ENCODE measurements around the gene TTR.

TTR gene

DNA sequence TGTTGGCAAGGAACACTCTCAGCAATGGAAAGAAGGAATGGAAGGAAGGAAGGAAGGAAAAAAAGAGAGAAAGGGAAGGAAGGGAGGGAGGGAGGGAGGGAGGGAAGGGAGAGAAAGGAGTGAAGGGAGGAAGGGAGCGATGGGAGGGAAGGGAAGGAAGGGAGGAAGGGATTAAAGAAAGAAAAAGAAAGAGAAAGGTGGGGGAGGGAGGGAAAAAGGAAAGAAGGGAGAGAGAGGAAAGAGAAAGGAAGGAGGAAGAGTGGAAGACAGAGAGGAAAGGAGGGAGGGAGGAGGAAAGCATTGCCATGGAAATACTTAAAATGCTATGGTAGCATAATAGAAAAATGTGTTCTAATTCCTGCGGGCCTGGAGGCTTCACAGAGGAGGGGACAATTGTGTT lies 22.4 kb downstream of the TTR start:
- TF ChIP-seq POLR2A (IDR thresholded peaks at IDR 0.05; ENCODE audit: low read depth, low read length) = no peak
- no peak for FAIRE-seq
- no peak for DNase-seq (ENCODE audit: insufficient read length, low spot score)

DNA sequence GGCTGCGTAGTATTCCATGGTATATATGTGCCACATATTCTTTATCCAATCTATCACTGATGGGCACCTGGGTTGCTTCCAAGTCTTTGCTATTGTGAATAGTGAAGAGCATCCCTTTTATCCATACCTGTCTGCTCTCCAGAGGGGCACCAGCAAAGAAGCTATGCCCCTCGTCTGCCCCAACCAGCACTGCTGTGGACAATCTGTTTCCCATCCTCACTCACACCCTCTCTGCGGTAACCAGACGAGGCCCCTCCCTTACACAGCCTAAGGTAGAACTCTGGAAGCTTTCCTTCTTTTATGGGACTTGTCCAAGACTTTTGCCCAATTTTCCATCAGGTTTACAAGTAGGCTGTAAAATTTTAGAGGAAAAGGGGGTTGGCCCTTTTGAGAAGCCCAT lies 24.9 kb downstream of the TTR start:
- no peak for TF ChIP-seq POLR2A (IDR thresholded peaks at IDR 0.05; ENCODE audit: low read depth, low read length)
- no peak for FAIRE-seq
- DNase-seq (ENCODE audit: insufficient read length, low spot score) = no peak

GRCh38 chr18:31617031-31617717 lies 25.5 kb downstream of the TTR start:
- no peak for TF ChIP-seq POLR2A (IDR thresholded peaks at IDR 0.05; ENCODE audit: low read depth, low read length)
- no peak for DNase-seq (ENCODE audit: insufficient read length, low spot score)
- no peak for FAIRE-seq

GRCh38 chr18:31618801-31619200 lies 27.1 kb downstream of the TTR start:
- no peak for TF ChIP-seq POLR2A (IDR thresholded peaks at IDR 0.05; ENCODE audit: low read depth, low read length)
- FAIRE-seq = no peak
- no peak for DNase-seq (ENCODE audit: insufficient read length, low spot score)

GRCh38 chr18:31619291-31619690 lies 27.6 kb downstream of the TTR start:
- TF ChIP-seq POLR2A (IDR thresholded peaks at IDR 0.05; ENCODE audit: low read depth, low read length) = no peak
- FAIRE-seq = no peak
- no peak for DNase-seq (ENCODE audit: insufficient read length, low spot score)

DNA sequence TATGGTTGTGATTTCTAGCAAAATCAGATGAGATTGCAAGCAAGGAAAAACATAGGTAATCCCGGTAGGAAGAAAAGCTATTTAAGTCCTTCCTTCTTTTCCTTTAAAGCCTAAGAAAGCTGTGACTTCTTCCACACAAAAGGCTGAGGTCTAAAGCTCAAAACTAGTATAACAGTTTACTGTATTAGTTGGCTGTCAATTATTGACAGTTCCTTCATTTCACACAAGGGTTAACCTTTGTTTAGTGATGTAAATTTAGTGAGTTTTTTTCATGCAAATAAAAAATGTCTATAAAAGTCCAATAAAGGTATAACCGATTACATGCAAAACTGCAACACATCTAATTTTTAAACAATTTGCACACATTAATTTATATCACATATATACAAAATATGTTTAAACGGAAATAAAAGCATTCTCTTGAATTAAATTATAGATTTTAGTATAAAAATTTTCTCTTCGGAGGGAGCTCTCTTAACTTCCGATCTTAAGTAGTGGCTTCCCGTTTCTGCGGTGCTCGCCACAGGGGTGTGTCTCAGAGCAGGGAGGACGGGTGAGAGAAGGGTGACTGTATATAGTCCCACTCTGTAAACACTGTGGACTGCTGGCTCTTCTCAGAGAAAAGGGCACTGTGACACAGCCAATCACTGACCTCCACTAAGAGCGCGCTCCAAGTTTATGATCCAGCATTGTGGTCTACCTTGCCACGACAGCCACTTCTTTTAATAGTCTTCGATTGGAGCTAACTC lies 33.4 kb downstream of the TTR start:
- no peak for TF ChIP-seq POLR2A (IDR thresholded peaks at IDR 0.05; ENCODE audit: low read depth, low read length)
- DNase-seq (ENCODE audit: insufficient read length, low spot score) (no peak), FAIRE-seq (no peak)

DNA sequence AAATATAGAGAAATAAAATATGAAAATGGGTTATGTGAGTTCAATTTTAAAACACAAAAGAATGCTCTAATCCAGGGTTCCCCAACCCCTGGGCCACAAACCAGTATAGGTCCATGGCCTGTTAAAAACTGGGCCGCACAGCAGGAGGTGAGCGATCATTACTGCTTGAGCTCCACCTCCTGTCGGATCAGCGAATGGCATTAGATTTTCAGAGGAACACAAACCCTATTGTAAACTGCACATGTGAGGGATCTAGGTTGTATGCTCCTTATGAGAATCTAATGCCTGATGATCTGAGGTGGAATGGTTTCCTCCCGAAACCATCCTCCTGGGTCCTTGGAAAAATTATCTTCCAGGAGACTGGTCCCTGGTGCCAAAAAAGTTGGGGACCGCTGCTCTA lies 34.7 kb downstream of the TTR start:
- no peak for TF ChIP-seq POLR2A (IDR thresholded peaks at IDR 0.05; ENCODE audit: low read depth, low read length)
- DNase-seq (ENCODE audit: insufficient read length, low spot score) (no peak), FAIRE-seq (no peak)

DNA sequence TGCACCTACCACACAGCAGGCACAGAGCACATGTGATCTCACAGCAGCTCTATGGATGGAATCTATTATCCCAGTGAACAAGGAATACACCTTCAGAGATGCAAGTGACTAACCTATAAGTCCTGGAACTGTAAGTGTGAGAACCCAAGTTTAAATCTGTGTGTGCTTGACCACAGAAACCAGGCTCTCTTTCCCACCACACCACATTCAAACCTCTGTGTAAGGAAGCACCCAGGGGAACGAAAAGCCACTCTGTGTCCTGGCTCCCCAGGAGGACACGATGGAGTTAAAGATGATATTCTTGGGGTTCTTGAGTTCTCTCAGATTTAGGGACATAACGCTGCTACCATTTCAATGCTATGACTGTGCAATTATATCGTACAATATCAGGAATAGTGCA lies 38.9 kb downstream of the TTR start:
- no peak for FAIRE-seq
- no peak for TF ChIP-seq POLR2A (IDR thresholded peaks at IDR 0.05; ENCODE audit: low read depth, low read length)
- no peak for DNase-seq (ENCODE audit: insufficient read length, low spot score)

DNA sequence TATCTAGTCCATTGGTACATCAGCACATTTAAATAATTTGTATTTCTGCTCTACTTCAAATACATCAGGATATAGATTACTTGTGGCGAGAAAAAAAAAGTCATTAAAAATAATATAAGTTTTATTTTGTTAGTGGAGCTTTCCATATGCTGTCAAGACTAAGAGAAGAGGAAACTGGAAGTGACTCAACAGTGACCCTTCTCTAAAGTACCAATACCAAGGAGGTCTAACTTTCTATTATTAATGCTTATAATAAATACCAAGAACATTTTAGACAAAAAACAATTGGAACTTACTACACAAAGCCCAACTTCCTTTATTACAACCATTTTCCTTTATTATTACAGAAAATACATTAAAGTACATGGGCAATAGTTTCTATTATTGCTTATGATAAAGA lies 39.8 kb downstream of the TTR start:
- TF ChIP-seq POLR2A (IDR thresholded peaks at IDR 0.05; ENCODE audit: low read depth, low read length) = no peak
- FAIRE-seq (no peak), DNase-seq (ENCODE audit: insufficient read length, low spot score) (no peak)

DNA sequence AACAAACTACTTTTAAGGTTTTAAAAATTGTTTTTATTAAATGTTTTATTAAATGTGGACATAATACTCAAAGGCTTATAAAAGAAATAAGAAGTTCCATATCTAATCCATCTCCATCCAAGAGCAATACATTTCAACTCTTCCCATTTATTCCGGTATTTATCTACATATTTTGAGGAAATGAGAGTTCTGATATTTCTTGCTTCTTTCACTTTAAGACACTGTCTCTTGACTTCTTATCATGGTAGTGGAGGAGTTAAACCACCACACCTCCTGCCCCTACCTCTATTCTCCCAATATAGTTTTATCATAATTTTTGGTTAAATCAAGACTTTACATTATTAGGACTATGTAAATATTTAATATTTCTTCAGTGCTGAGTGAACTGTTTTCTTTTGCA lies 40.7 kb downstream of the TTR start:
- DNase-seq (ENCODE audit: insufficient read length, low spot score) (no peak), FAIRE-seq (no peak)
- TF ChIP-seq POLR2A (IDR thresholded peaks at IDR 0.05; ENCODE audit: low read depth, low read length) = no peak

DNA sequence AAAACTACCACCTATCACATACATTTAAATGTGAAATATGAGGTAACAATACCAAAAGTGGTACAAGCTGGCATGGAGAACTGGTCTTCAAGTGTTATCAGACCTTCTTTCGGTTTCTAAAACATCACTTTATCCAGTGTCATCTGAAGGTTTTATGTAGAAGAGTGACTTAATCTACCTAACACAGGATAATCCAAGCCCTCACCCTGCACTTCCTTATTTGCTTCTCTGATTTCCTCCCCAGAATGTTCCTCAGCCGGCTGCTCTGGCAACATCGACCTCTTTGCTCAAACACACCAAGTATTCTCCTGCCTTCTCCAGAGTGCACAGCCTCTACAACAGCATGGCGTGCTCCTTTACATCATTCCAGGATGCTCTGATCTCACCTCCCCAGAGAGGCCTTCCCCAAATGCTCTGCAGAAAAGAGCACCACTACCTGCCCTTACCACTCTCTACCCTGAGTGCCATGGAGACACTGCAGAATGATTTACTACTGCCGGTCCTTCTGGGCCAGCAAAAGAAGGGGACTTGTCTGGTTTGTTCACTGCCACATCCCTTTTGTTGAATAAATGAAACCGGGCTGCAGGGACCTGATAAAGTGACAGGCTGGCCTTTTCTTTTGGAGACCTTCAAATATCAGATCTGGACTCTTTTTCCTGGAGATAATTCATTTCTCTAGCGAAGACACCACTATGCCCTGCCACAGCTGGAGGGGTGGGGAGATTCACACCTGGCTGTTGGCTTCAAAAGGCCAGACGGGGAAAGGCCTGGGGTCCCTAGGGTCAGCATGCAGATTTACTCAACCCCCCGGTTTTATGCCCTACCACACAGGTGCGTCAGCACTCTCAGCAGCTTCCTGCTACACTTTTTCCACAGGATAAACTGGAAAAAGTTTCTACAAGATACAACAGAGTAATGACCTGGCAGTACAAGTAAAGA lies 42.0 kb downstream of the TTR start:
- no peak for TF ChIP-seq POLR2A (IDR thresholded peaks at IDR 0.05; ENCODE audit: low read depth, low read length)
- no peak for FAIRE-seq
- DNase-seq (ENCODE audit: insufficient read length, low spot score) = no peak

- FAIRE-seq (no peak), DNase-seq (ENCODE audit: insufficient read length, low spot score) (no peak)
- TF ChIP-seq POLR2A (IDR thresholded peaks at IDR 0.05; ENCODE audit: low read depth, low read length) = no peak
These were observed 42.6 kb downstream of the TTR start for GRCh38 chr18:31634331-31634713.

DNA sequence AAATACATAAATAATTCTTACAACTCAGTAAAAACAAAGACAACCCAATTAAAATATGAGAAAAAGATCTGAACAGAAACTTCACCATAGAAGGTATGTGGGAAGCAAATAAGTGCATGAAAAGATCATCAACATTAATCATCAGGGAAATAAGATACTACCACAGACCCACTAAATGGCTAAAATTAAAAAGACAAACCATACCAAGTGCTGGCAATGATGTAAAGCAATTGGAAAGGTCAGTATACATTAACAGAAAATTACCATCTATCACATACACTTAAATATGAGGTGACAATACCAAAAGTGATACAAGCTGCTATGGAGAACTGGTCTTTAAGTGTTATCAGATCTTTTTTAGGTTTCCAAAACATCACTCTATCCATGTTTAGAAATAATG lies 44.7 kb downstream of the TTR start:
- TF ChIP-seq POLR2A (IDR thresholded peaks at IDR 0.05; ENCODE audit: low read depth, low read length) = no peak
- FAIRE-seq (no peak), DNase-seq (ENCODE audit: insufficient read length, low spot score) (no peak)

DNA sequence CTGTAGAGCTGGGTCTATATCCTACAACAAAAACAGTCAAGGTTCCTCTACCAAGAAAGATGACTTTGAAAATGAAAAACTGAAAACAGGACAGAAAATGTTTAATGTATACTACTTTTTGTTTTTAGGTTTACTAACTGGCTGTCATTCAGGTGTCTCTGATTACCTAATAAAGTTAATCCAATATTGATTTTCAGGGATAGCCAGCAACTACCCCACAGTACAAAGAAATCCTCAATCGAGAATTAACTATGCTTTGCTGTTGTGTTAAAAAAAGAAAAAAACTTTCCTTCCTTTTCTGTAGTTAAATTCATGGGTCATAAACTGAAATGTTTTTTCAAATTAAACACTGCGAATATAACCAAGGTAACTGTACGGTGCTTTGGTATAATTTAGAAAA lies 45.8 kb downstream of the TTR start:
- TF ChIP-seq POLR2A (IDR thresholded peaks at IDR 0.05; ENCODE audit: low read depth, low read length) = no peak
- no peak for FAIRE-seq
- no peak for DNase-seq (ENCODE audit: insufficient read length, low spot score)
